Osteoblast (primary cell): ENCODE measurements around the gene TIGD4. TPM values are rescaled to one million over a fixed set of nuclear protein-coding genes. Genes with fewer than 3 reads are reported as not detected.
"Not testable (repeated sequence)": the region's sequence is repeated elsewhere in the genome, so short reads cannot be mapped to it uniquely, and the experiment has no call there.

Experiments used
- DNase-seq: peaks from one replicate; pipeline ENCODE4 v3.0.0; 2011; ENCODE audit warnings: low spot score, mixed read lengths; ENCODE audit not compliant: insufficient read length; ENCODE audit errors: missing footprints
- H2AFZ ChIP-seq: 2 replicates; pipeline ENCODE4 v1.6.0; 2011; ENCODE audit warnings: mild to moderate bottlenecking, low read length
- H3K27ac ChIP-seq: 2 replicates; pipeline ENCODE4 v1.5.1; 2011; ENCODE audit warnings: mild to moderate bottlenecking, low read depth, low read length, moderate library complexity
- H3K27me3 ChIP-seq: 2 replicates; pipeline ENCODE4 v1.6.0; 2012; ENCODE audit warnings: mild to moderate bottlenecking, control low read depth, inconsistent platforms, low read length, moderate library complexity; ENCODE audit not compliant: insufficient read depth
- H3K36me3 ChIP-seq: 2 replicates; pipeline ENCODE4 v1.5.1; 2011; ENCODE audit warnings: mild to moderate bottlenecking, low read length, control low read depth, moderate library complexity; ENCODE audit not compliant: insufficient read depth
- H3K4me1 ChIP-seq: 2 replicates; pipeline ENCODE4 v1.5.1; 2011; ENCODE audit warnings: mild to moderate bottlenecking, low read length, control low read depth, moderate library complexity; ENCODE audit not compliant: insufficient read depth
- H3K4me2 ChIP-seq: 2 replicates; pipeline ENCODE4 v1.6.0; 2011; ENCODE audit warnings: mild to moderate bottlenecking, low read length; ENCODE audit not compliant: insufficient read depth
- H3K4me3 ChIP-seq: fragments of 200-600 bp; sonication (generic); 3 replicates; pipeline ENCODE4 v1.5.1; 2012; ENCODE audit warnings: mild to moderate bottlenecking, low read length, inconsistent platforms; ENCODE audit not compliant: insufficient read depth
- H3K79me2 ChIP-seq: 2 replicates; pipeline ENCODE4 v1.6.0; 2012; ENCODE audit warnings: mild to moderate bottlenecking, low read length, control low read depth, inconsistent platforms; ENCODE audit not compliant: insufficient read depth
- H3K9me3 ChIP-seq: 2 replicates; pipeline ENCODE4 v1.5.1; 2011; ENCODE audit warnings: low read depth, low read length, control low read depth
- H4K20me1 ChIP-seq: 2 replicates; pipeline ENCODE4 v1.6.0; 2012; ENCODE audit warnings: mild to moderate bottlenecking, low read length, control low read depth; ENCODE audit not compliant: insufficient read depth
- CTCF ChIP-seq: IDR thresholded peaks from 2 replicates; pipeline ENCODE4 v1.5.1; 2011; ENCODE audit warnings: mild to moderate bottlenecking, low read depth, low read length, moderate library complexity; ENCODE audit errors: extremely low read depth
- total RNA-seq: library from RNA; depleted of rRNA; stranded (reverse); fragments of >200 nt; gene quantifications from 2 replicates; pipeline ENCODE4 v1.2.3, GENCODE V29; 2012

Gene TIGD4
- total RNA-seq, 1 donor = 0.36 TPM

- no peaks in the 10 kb centered on the region for H3K4me1 ChIP-seq
- no peak overlapping the region for H3K4me2 ChIP-seq
- no peak for TF ChIP-seq CTCF
- no peaks in the 10 kb centered on the region for H4K20me1 ChIP-seq
- H3K9me3 ChIP-seq = no peaks in the 10 kb centered on the region
- no peak overlapping the region for H3K27ac ChIP-seq
- no peaks in the 10 kb centered on the region for H3K36me3 ChIP-seq
- H2AFZ ChIP-seq = no peak overlapping the region
- peaks cover 9% of the 10 kb centered on the region for H3K27me3 ChIP-seq
- no peak for DNase-seq
- H3K4me3 ChIP-seq = no peak overlapping the region
- H3K79me2 ChIP-seq = no peaks in the 10 kb centered on the region
Observed at GRCh38 chr4:152771741-152772533, 7.6 kb downstream of the TIGD4 start.

- H3K79me2 ChIP-seq, H3K36me3 ChIP-seq, H3K9me3 ChIP-seq, H3K4me1 ChIP-seq, H3K27ac ChIP-seq, H4K20me1 ChIP-seq, H3K4me2 ChIP-seq, H3K4me3 ChIP-seq, H3K27me3 ChIP-seq, H2AFZ ChIP-seq, DNase-seq: not testable (repeated sequence)
Observed at GRCh38 chr4:152765069-152765737, 14.3 kb downstream of the TIGD4 start.

- DNase-seq = no peak
- TF ChIP-seq CTCF = no peak
- H3K9me3 ChIP-seq = no peaks in the 10 kb centered on the region
- H3K27ac ChIP-seq = no peak overlapping the region
- no peaks in the 10 kb centered on the region for H3K79me2 ChIP-seq
- no peaks in the 10 kb centered on the region for H3K4me1 ChIP-seq
- no peaks in the 10 kb centered on the region for H3K36me3 ChIP-seq
- no peak overlapping the region for H3K4me3 ChIP-seq
- H3K4me2 ChIP-seq = no peak overlapping the region
- no peaks in the 10 kb centered on the region for H3K27me3 ChIP-seq
- H4K20me1 ChIP-seq = no peaks in the 10 kb centered on the region
- no peak overlapping the region for H2AFZ ChIP-seq
Observed at GRCh38 chr4:152763796-152764195, 15.7 kb downstream of the TIGD4 start.

- H4K20me1 ChIP-seq = no peaks in the 10 kb centered on the region
- no peaks in the 10 kb centered on the region for H3K9me3 ChIP-seq
- no peak overlapping the region for H3K4me3 ChIP-seq
- no peak overlapping the region for H2AFZ ChIP-seq
- no peaks in the 10 kb centered on the region for H3K27me3 ChIP-seq
- no peak overlapping the region for H3K4me2 ChIP-seq
- H3K4me1 ChIP-seq = no peaks in the 10 kb centered on the region
- DNase-seq = no peak
- H3K27ac ChIP-seq = no peak overlapping the region
- no peak for TF ChIP-seq CTCF
- no peaks in the 10 kb centered on the region for H3K79me2 ChIP-seq
- no peaks in the 10 kb centered on the region for H3K36me3 ChIP-seq
Observed at GRCh38 chr4:152748619-152749018, 30.9 kb downstream of the TIGD4 start.
